PC-9 (cell line): ENCODE measurements around the gene VANGL1. TPM values are rescaled to one million over a fixed set of nuclear protein-coding genes. Genes with fewer than 3 reads are reported as not detected.
A peak's percentile ranks its signal among the peaks of the same experiment; 100 is the strongest.
"Not testable (repeated sequence)": the region's sequence is repeated elsewhere in the genome, so short reads cannot be mapped to it uniquely, and the experiment has no call there.

Experiments
- BruUV-seq: library from RNA; stranded (reverse); fragments of 400-500 nt; replicated peaks from 2 replicates; lab custom pipeline; 2021; lab: Mats Ljungman, UMichigan
- CTCF ChIA-PET: fragments of 300-600 bp; sonication (Branson Sonifier 250); formaldehyde crosslinking; loops from one replicate; lab custom pipeline; 2022; ENCODE audit warnings: antibody characterized with exemption; lab: Charles Lee
- POLR2A ChIA-PET: fragments of 300-600 bp; sonication (Branson Sonifier 250); formaldehyde crosslinking; loops from one replicate; lab custom pipeline; 2022; ENCODE audit warnings: antibody characterized with exemption; ENCODE audit not compliant: unreplicated experiment; lab: Charles Lee
- DNase-seq, 2 experiments: peaks; one replicate each; pipeline versions ENCODE4 v3.0.0 to v3.0.0-alpha.2; 2015 to 2022; ENCODE audit warnings: mixed read lengths in 1 of 2
- H2AFZ ChIP-seq: fragments of 200-600 bp; sonication (generic); 2 replicates; pipeline ENCODE4 v1.8.1; 2017; ENCODE audit warnings: antibody characterized with exemption
- H3F3A ChIP-seq: fragments of 200-600 bp; sonication (generic); 2 replicates; pipeline ENCODE4 v1.8.1; 2017; ENCODE audit warnings: antibody characterized with exemption, mild to moderate bottlenecking, low read depth; ENCODE audit not compliant: insufficient read depth
- H3K27ac ChIP-seq: fragments of 200-600 bp; sonication (generic); 2 replicates; pipeline ENCODE4 v1.6.1; 2016; ENCODE audit warnings: mixed run types
- H3K27me3 ChIP-seq: fragments of 200-600 bp; sonication (generic); 2 replicates; pipeline ENCODE4 v1.6.1; 2016; ENCODE audit warnings: low read depth, mixed run types; ENCODE audit not compliant: insufficient read depth
- H3K36me3 ChIP-seq: fragments of 200-600 bp; sonication (generic); 2 replicates; pipeline ENCODE4 v1.6.1; 2016; ENCODE audit warnings: low read depth, mixed run types
- H3K4me1 ChIP-seq: fragments of 200-600 bp; sonication (generic); replicated peaks from 2 replicates; pipeline ENCODE4 v1.6.1; 2016; ENCODE audit warnings: mixed run types; ENCODE audit not compliant: insufficient read depth
- H3K4me2 ChIP-seq: fragments of 200-600 bp; sonication (generic); 2 replicates; pipeline ENCODE4 v1.6.1; 2017; ENCODE audit warnings: mixed run types
- H3K4me3 ChIP-seq: fragments of 200-600 bp; sonication (generic); 2 replicates; pipeline ENCODE4 v1.6.1; 2016; ENCODE audit warnings: mixed run types
- H3K79me2 ChIP-seq: fragments of 200-600 bp; sonication (generic); 2 replicates; pipeline ENCODE4 v1.6.1; 2017; ENCODE audit warnings: low read depth, mixed run types
- H3K9me2 ChIP-seq: fragments of 200-600 bp; sonication (generic); 2 replicates; pipeline ENCODE4 v1.8.1; 2017; ENCODE audit warnings: mild to moderate bottlenecking; ENCODE audit not compliant: insufficient read depth
- H3K9me3 ChIP-seq: fragments of 200-600 bp; sonication (generic); 2 replicates; pipeline ENCODE4 v1.8.1; 2016; ENCODE audit warnings: low read depth; ENCODE audit not compliant: insufficient read depth
- H4K20me1 ChIP-seq: fragments of 200-600 bp; sonication (generic); 2 replicates; pipeline ENCODE4 v1.8.1; 2017; ENCODE audit not compliant: insufficient read depth
- CTCF ChIP-seq: fragments of 200-600 bp; sonication (generic); conservative IDR thresholded peaks from 2 replicates; pipeline ENCODE4 v1.6.1; 2017; ENCODE audit warnings: mixed run types, antibody characterized with exemption, mild to moderate bottlenecking, moderate library complexity
- EZH2 ChIP-seq: fragments of 200-600 bp; sonication (generic); IDR thresholded peaks from 2 replicates; pipeline ENCODE4 v1.8.0; 2017; ENCODE audit warnings: antibody characterized with exemption, low read depth
- intact Hi-C: fragments of 100-400 bp; cut with micrococcal nuclease; formaldehyde crosslinking; loops from one replicate; pipeline ENCODE4 v1.10.0; 2022; ENCODE audit not compliant: unreplicated experiment
- total RNA-seq: library from RNA; stranded (reverse); gene quantifications from 2 replicates; pipeline ENCODE4 v1.2.3, GENCODE V29; 2021

VANGL1 gene
- total RNA-seq, 1 experiment from 2014 or later = 43.0 TPM

GRCh38 chr1:115624859-115625258 lies 16.9 kb upstream of the VANGL1 start:
- H3K9me2 ChIP-seq = no peaks in the 10 kb centered on the region
- TF ChIP-seq EZH2 (no peak), CTCF (peak; percentile 63)
- peak in 1 of 2 experiments; percentile 41 for DNase-seq
- no peaks in the 10 kb centered on the region for H3F3A ChIP-seq
- POLR2A ChIA-PET = interaction anchor here (0.7 kb wide), 2 partner anchors 396 to 1279 kb away, joined by 3 to 8 read pairs; no protein-coding TSS in a partner anchor
- H2AFZ ChIP-seq = no peak overlapping the region
- no peak overlapping the region for H3K4me2 ChIP-seq
- H3K27ac ChIP-seq = no peak overlapping the region
- no peak overlapping the region for H3K4me3 ChIP-seq
- no peaks in the 10 kb centered on the region for H3K79me2 ChIP-seq
- H3K36me3 ChIP-seq = no peaks in the 10 kb centered on the region
- no TSS peak for BruUV-seq
- H3K9me3 ChIP-seq = peaks cover 13% of the 10 kb centered on the region
- H3K27me3 ChIP-seq = no peaks in the 10 kb centered on the region
- no peaks in the 10 kb centered on the region for H3K4me1 ChIP-seq
- intact Hi-C loops = no loop called here
- CTCF ChIA-PET = no interaction called here
- H4K20me1 ChIP-seq = no peaks in the 10 kb centered on the region

- Histone ChIP-seq H4K20me1 (no peaks in the 10 kb centered on the region), H3K4me2 (no peak overlapping the region), H3K27me3 (no peaks in the 10 kb centered on the region), H3K9me2 (no peaks in the 10 kb centered on the region), H3K9me3 (no peaks in the 10 kb centered on the region; the same call in none of the 2 replicates), H3K4me3 (no peak overlapping the region), H3F3A (no peaks in the 10 kb centered on the region), H3K79me2 (no peaks in the 10 kb centered on the region), H2AFZ (no peak overlapping the region), H3K36me3 (no peaks in the 10 kb centered on the region), H3K4me1 (no peaks in the 10 kb centered on the region), H3K27ac (no peak overlapping the region)
- POLR2A ChIA-PET = no interaction called here
- intact Hi-C loops = no loop called here
- no peak for DNase-seq
- no TSS peak for BruUV-seq
- TF ChIP-seq CTCF = no peak
- no peak for TF ChIP-seq EZH2
- CTCF ChIA-PET = no interaction called here
These were observed 11.4 kb upstream of the VANGL1 start for GRCh38 chr1:115630342-115630741.

- intact Hi-C loops = no loop called here
- BruUV-seq = no TSS peak
These were observed 9.3 kb upstream of the VANGL1 start for GRCh38 chr1:115632251-115633026.

GRCh38 chr1:115633606-115634005 lies 8.2 kb upstream of the VANGL1 start:
- intact Hi-C loops, CTCF ChIA-PET: not testable (repeated sequence)

More at GRCh38 chr1:115632251-115633026, 9.3 kb upstream of the VANGL1 start:
- H3K27ac ChIP-seq = no peak overlapping the region
- no peak overlapping the region for H2AFZ ChIP-seq
- no peaks in the 10 kb centered on the region for H3K79me2 ChIP-seq
- H3K4me2 ChIP-seq = no peak overlapping the region
- peak in 1 of 2 experiments; percentile 23 for DNase-seq
- POLR2A ChIA-PET = no interaction called here
- H3K4me1 ChIP-seq = no peaks in the 10 kb centered on the region
- CTCF ChIA-PET = no interaction called here
- no peaks in the 10 kb centered on the region for H3K27me3 ChIP-seq
- no peaks in the 10 kb centered on the region for H3K36me3 ChIP-seq
- no peaks in the 10 kb centered on the region; the same call in none of the 2 replicates for H3K9me3 ChIP-seq
- no peak overlapping the region for H3K4me3 ChIP-seq
- no peaks in the 10 kb centered on the region for H4K20me1 ChIP-seq
- no peaks in the 10 kb centered on the region for H3F3A ChIP-seq
- TF ChIP-seq EZH2 = no peak
- no peaks in the 10 kb centered on the region for H3K9me2 ChIP-seq

GRCh38 chr1:115637247-115637646 lies 4.5 kb upstream of the VANGL1 start:
- POLR2A ChIA-PET, H3K36me3 ChIP-seq, H2AFZ ChIP-seq, intact Hi-C loops, H3K4me2 ChIP-seq, H3K4me3 ChIP-seq, H3K79me2 ChIP-seq, CTCF ChIA-PET, H3K27me3 ChIP-seq, DNase-seq, H3K4me1 ChIP-seq, H4K20me1 ChIP-seq, H3K9me3 ChIP-seq, H3K9me2 ChIP-seq, BruUV-seq, H3K27ac ChIP-seq: not testable (repeated sequence)
- H3F3A ChIP-seq = peaks cover 11% of the 10 kb centered on the region; the same call in 1 of the 2 replicates

More at GRCh38 chr1:115633606-115634005, 8.2 kb upstream of the VANGL1 start:
- H4K20me1 ChIP-seq, POLR2A ChIA-PET, H3K4me1 ChIP-seq, H3K4me2 ChIP-seq, H3K9me3 ChIP-seq, H3K9me2 ChIP-seq, H3F3A ChIP-seq, H2AFZ ChIP-seq, H3K79me2 ChIP-seq, DNase-seq, H3K4me3 ChIP-seq, BruUV-seq, H3K27me3 ChIP-seq, H3K27ac ChIP-seq, H3K36me3 ChIP-seq: not testable (repeated sequence)
